CD4-positive, CD25-positive, alpha-beta regulatory T cell (primary cell): Measurements from ENCODE around the gene MCTS1. TPM values are rescaled to one million over a fixed set of nuclear protein-coding genes. Genes with fewer than 3 reads are reported as not detected.

Experiments
- ATAC-seq, 2 donors: fragments of 150-1000 bp; cut with Tn5 transposase; one replicate each; pipeline ENCODE4 v1.10.0; 2021; ENCODE audit warnings: low read depth in 2 of 2, moderate number of reproducible peaks in 2 of 2, moderate library complexity in 1 of 2
- DNase-seq, 3 donors: peaks; one replicate each; pipeline versions ENCODE4 v3.0.0 to v3.0.0-alpha.2; 2012 to 2022; ENCODE audit warnings: mixed read lengths in 1 of 3
- H3K27ac ChIP-seq: one replicate; pipeline ENCODE4 v1.7.0; 2013; ENCODE audit warnings: mild to moderate bottlenecking, low read length; ENCODE audit not compliant: insufficient read depth, poor library complexity, severe bottlenecking
- H3K27me3 ChIP-seq: one replicate; pipeline ENCODE4 v1.7.0; 2013; ENCODE audit warnings: low read length; ENCODE audit not compliant: control insufficient read depth, insufficient read depth
- H3K36me3 ChIP-seq: one replicate; pipeline ENCODE4 v1.7.0; 2013; ENCODE audit warnings: mild to moderate bottlenecking, low read length, moderate library complexity; ENCODE audit not compliant: control insufficient read depth, insufficient read depth
- H3K4me1 ChIP-seq: 2 replicates; pipeline ENCODE4 v1.7.0; 2013; ENCODE audit warnings: mild to moderate bottlenecking, low read length; ENCODE audit not compliant: insufficient read depth, control insufficient read depth, poor library complexity, severe bottlenecking
- H3K4me3 ChIP-seq: one replicate; pipeline ENCODE4 v1.7.0; 2013; ENCODE audit warnings: low read depth, mild to moderate bottlenecking, low read length, moderate library complexity
- H3K9me3 ChIP-seq, 2 experiments: 1 replicate in 1 of 2; 2 replicates in 1 of 2; pipeline ENCODE4 v1.7.0; 2013; ENCODE audit warnings: low read length in 2 of 2, mild to moderate bottlenecking in 1 of 2, moderate library complexity in 1 of 2; ENCODE audit not compliant: control insufficient read depth in 2 of 2
- H3K27ac Mint-ChIP-seq, 3 donors: one replicate each; pipeline ENCODE4 v1.8.0; 2020 to 2022; ENCODE audit warnings: mild to moderate bottlenecking in 3 of 3, mixed read lengths in 3 of 3, moderate library complexity in 2 of 3
- H3K27me3 Mint-ChIP-seq: one replicate; pipeline ENCODE4 v1.8.0; 2022; ENCODE audit warnings: mild to moderate bottlenecking, mixed read lengths
- H3K36me3 Mint-ChIP-seq: one replicate; pipeline ENCODE4 v1.8.0; 2020; ENCODE audit warnings: mixed read lengths
- H3K4me1 Mint-ChIP-seq, 4 donors: one replicate each; pipeline ENCODE4 v1.8.0; 2020 to 2022; ENCODE audit warnings: mixed read lengths in 4 of 4, mild to moderate bottlenecking in 1 of 4
- H3K4me3 Mint-ChIP-seq, 4 donors: one replicate each; pipeline ENCODE4 v1.8.0; 2020 to 2022; ENCODE audit warnings: mild to moderate bottlenecking in 4 of 4, mixed read lengths in 4 of 4, moderate library complexity in 3 of 4
- H3K9me3 Mint-ChIP-seq, 7 donors: one replicate each; pipeline ENCODE4 v1.8.0; 2020 to 2022; ENCODE audit warnings: mixed read lengths in 7 of 7, mild to moderate bottlenecking in 3 of 7, moderate library complexity in 2 of 7
- polyA plus RNA-seq, 4 donors: library from polyadenylated mRNA; unstranded; fragments of 300-500 nt; fragmentation: Illumina TruSeq; gene quantifications; one replicate each; pipeline ENCODE4 v1.2.3, GENCODE V29; 2021
- total RNA-seq: library from RNA; stranded (reverse); gene quantifications from one replicate; pipeline ENCODE4 v1.2.3, GENCODE V29; 2022

MCTS1 gene
- total and polyA plus RNA-seq, 5 donors from 2014 or later = 18.1 to 93.6 (median 68.4) TPM

DNA sequence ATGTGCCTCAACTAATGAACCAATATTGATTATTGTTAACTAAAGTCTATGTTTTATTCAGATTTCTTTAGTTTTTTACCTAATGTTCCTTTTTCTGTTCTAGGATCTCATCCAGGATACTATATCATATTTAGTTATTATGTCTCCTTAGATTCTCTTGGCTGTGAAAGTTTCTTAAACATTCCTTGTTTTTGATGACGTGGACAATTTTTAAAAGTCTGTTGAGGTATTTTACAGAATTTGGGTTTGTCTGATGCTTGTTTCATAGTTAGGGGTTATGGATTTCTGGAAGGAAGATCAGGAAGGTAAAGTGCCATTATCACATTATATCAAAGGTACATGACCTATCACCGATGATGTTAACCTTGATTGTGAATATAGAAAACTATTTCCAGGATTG lies 18.2 kb upstream of the MCTS1 start:
- Histone ChIP-seq H3K27ac (no peak overlapping the region), H3K4me3 (no peak overlapping the region), H3K9me3 (no peaks in the 10 kb centered on the region), H3K4me1 (no peaks in the 10 kb centered on the region), H3K36me3 (no peaks in the 10 kb centered on the region), H3K27me3 (peaks cover 2% of the 10 kb centered on the region)
- ATAC-seq (no peak), DNase-seq (no peak)
- H3K9me3 Mint-ChIP-seq = peaks cover 0 to 3% (median 0%) of the 10 kb centered on the region in 7 donors
- H3K4me3 Mint-ChIP-seq = no peak overlapping the region
- no peaks in the 10 kb centered on the region for H3K36me3 Mint-ChIP-seq
- H3K27me3 Mint-ChIP-seq = peaks cover 5% of the 10 kb centered on the region
- no peaks in the 10 kb centered on the region for H3K4me1 Mint-ChIP-seq
- no peak overlapping the region for H3K27ac Mint-ChIP-seq

DNA sequence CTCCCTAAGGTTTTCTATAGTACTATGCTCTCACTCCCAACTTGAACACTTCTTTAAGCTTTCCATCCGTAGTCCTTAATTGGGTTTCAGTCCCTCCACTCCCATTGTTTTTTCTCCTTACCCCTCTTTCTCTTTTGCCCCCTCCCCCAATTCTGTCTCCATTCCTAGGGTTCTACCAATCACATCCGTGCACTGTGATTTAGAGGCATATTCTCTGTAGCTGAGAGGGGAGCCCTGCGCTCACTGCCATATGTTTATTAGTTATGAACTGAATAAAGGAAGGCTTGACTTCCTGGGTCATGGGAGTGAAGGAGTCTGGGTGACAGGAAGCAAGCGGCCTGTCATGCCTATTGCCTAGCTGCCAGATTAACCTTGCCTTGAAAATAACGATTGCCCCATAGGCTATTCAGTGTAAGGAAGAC lies 471 bp downstream of the MCTS1 start:
- H3K27me3 Mint-ChIP-seq = no peaks in the 10 kb centered on the region
- Histone ChIP-seq H3K4me1 (peaks cover 4% of the 10 kb centered on the region), H3K4me3 (peak overlapping the region; percentile 92), H3K27me3 (no peaks in the 10 kb centered on the region), H3K9me3 (no peaks in the 10 kb centered on the region), H3K36me3 (peaks cover 13% of the 10 kb centered on the region), H3K27ac (peak overlapping the region; percentile 88)
- H3K27ac Mint-ChIP-seq = peak overlapping the region; percentile 92 to 99 (median 97)
- peak; percentile 62 to 66 for ATAC-seq
- H3K36me3 Mint-ChIP-seq = no peaks in the 10 kb centered on the region
- peak overlapping the region; percentile 92 to 100 (median 96) for H3K4me3 Mint-ChIP-seq
- H3K4me1 Mint-ChIP-seq = peaks cover 2 to 15% (median 8%) of the 10 kb centered on the region in 4 donors
- peak; percentile 6 to 68 (median 41) for DNase-seq
- peaks cover 0 to 4% (median 0%) of the 10 kb centered on the region in 7 donors for H3K9me3 Mint-ChIP-seq

DNA sequence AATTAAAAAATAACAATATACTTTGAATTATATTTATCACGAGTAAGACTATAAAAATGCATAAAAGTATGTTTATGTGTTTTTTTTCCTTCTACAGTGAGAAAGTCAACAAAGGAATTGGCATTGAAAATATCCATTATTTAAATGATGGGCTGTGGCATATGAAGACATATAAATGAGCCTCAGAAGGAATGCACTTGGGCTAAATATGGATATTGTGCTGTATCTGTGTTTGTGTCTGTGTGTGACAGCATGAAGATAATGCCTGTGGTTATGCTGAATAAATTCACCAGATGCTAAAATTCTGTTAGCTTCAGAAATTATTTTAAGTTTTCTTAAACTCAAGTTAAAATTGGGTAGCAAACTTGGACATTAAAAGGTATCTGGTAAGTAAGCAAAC lies 8.2 kb downstream of the MCTS1 start:
- Mint-ChIP-seq H3K27me3 (no peaks in the 10 kb centered on the region), H3K4me3 (no peak overlapping the region), H3K27ac (no peak overlapping the region), H3K9me3 (no peaks in the 10 kb centered on the region), H3K36me3 (no peaks in the 10 kb centered on the region), H3K4me1 (peaks cover 0 to 5% (median 2%) of the 10 kb centered on the region in 4 donors)
- peaks cover 16% of the 10 kb centered on the region for H3K36me3 ChIP-seq
- ATAC-seq (no peak), DNase-seq (no peak)
- no peaks in the 10 kb centered on the region for H3K9me3 ChIP-seq
- H3K4me3 ChIP-seq = no peak overlapping the region
- no peak overlapping the region for H3K27ac ChIP-seq
- H3K27me3 ChIP-seq = no peaks in the 10 kb centered on the region
- H3K4me1 ChIP-seq = no peaks in the 10 kb centered on the region

DNA sequence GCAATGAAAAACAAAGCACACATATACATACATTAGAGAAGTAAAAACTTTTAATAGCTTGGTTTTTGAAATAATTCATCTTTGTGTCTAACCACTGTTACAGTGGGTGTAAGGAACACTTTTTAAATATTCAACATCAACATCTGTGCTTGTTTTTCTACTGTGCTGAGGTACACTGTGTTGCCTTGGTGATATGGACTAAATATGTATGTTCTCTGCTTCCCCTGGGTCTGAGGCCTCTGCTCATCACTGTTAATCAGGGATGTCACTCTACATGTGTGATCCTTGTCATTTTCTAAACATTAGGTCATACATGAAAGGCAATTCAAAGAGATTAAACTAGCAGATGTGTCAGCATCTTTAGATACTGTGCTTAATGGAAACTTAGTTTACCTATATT lies 10.9 kb downstream of the MCTS1 start:
- no peaks in the 10 kb centered on the region for H3K4me1 ChIP-seq
- Mint-ChIP-seq H3K4me1 (peaks cover 0 to 4% (median 0%) of the 10 kb centered on the region in 4 donors), H3K4me3 (no peak overlapping the region), H3K27me3 (no peaks in the 10 kb centered on the region), H3K36me3 (no peaks in the 10 kb centered on the region), H3K9me3 (no peaks in the 10 kb centered on the region), H3K27ac (peak overlapping the region in 1 of 3 donors; percentile 42)
- H3K36me3 ChIP-seq = peaks cover 2% of the 10 kb centered on the region
- H3K27me3 ChIP-seq = no peaks in the 10 kb centered on the region
- no peaks in the 10 kb centered on the region for H3K9me3 ChIP-seq
- ATAC-seq (no peak), DNase-seq (no peak)
- H3K4me3 ChIP-seq = no peak overlapping the region
- H3K27ac ChIP-seq = peak overlapping the region; percentile 2

DNA sequence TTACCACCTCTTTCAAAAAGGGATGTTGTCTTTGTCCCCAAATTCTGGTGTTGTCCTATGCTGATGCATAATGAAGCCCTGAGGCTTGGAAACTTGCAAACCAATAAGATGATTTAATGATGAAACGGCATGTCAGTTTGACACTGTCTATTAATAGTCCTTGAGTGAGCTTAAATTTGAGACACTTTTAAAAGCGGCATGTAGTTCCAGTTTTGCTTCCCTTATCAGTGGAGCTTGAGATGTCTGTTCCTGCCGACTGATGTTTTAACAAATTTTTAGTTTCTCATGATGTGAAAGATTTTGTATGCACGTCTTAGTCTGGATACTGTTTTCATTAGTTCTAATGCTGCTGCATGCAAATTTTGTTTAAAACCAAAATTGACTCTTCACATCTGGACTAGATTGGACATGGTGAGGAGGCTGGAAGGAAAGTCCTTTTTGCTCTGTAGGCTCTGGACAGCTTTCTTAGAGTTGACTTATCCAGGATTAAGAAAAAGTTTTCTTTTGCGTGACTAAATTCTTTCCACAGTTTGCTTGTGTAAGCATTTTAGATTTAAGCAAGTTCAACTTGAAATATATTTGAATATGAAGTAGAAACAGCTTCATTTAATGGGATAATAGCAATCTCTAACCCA lies 14.2 kb downstream of the MCTS1 start:
- Histone ChIP-seq H3K36me3 (peaks cover 5% of the 10 kb centered on the region), H3K9me3 (no peaks in the 10 kb centered on the region), H3K27ac (no peak overlapping the region), H3K27me3 (no peaks in the 10 kb centered on the region), H3K4me3 (no peak overlapping the region), H3K4me1 (no peaks in the 10 kb centered on the region)
- Mint-ChIP-seq H3K36me3 (no peaks in the 10 kb centered on the region), H3K4me3 (no peak overlapping the region), H3K27me3 (no peaks in the 10 kb centered on the region), H3K4me1 (peaks cover 0 to 4% (median 0%) of the 10 kb centered on the region in 4 donors), H3K9me3 (no peaks in the 10 kb centered on the region), H3K27ac (no peak overlapping the region)
- no peak for DNase-seq
- no peak for ATAC-seq

DNA sequence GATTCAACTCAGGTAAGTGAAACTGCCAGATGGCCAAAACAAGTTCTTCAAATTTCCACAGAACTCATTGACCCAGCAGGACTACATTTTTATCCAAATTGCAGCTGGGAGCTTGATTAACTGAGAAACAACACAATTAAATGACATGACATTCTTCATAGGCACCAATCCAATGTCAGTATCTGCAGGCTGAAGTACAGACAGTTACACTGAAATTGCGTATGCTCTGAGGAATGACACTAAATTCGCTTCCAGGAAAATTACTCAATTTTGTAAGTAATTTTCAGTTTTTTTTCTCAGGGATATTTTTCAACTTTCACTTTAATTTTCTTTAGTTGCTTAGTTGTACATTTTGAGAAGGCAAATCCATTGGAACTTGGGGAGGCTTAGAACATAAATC lies 21.5 kb downstream of the MCTS1 start:
- no peak overlapping the region for H3K4me3 ChIP-seq
- no peak for ATAC-seq
- H3K27me3 Mint-ChIP-seq = no peaks in the 10 kb centered on the region
- H3K4me3 Mint-ChIP-seq = no peak overlapping the region
- H3K36me3 Mint-ChIP-seq = peaks cover 6% of the 10 kb centered on the region
- no peak overlapping the region for H3K27ac ChIP-seq
- no peaks in the 10 kb centered on the region for H3K27me3 ChIP-seq
- no peaks in the 10 kb centered on the region for H3K9me3 ChIP-seq
- no peak for DNase-seq
- no peak overlapping the region for H3K27ac Mint-ChIP-seq
- H3K9me3 Mint-ChIP-seq = no peaks in the 10 kb centered on the region
- peaks cover 13% of the 10 kb centered on the region for H3K4me1 ChIP-seq
- peaks cover 0 to 24% (median 11%) of the 10 kb centered on the region in 4 donors for H3K4me1 Mint-ChIP-seq
- peaks cover 8% of the 10 kb centered on the region for H3K36me3 ChIP-seq

DNA sequence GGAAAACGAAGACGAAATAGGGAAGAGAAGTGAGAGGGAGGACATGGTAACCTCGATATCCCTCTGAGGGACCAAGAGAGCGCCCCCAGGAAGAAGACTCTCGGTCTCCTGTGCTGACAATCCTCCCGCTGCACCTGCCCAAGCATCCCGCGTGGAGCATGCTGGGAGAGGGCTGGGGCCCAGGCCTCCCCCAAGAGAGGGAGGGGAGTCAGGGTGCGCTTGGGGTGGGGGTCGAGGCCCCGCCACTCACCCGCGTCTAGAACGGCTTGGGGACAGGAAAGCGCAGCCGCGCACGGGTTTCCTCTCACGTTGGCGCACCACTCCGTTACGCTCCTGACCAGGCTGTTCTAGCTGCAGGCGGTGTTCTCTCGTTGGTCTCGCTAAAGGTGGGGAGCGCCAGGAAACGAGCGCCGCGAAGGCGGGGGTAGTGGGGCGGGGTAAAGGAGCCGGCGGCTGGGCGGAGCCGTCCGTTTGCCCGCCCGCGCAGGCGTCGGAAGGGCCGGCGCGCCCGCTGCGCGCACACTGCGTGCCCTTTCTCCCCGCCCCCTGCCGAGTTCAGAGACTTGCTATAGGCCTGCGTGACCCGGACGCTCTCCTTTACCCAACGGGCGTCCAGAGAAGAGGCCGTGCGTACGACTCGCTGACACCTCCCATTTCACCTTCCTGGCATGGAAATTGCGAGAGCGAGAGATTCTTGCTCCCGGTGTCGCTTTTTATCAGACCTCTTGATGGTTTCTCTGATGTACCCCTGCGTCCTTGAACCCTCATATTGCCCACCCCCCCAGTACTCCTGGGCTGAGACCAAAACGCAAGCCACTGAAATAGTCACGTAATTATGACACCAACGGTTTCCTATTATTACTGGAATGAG lies 26.0 kb downstream of the MCTS1 start, which contains the start of gene C1GALT1C1:
Gene C1GALT1C1, minus strand, starts transcription at position 388 of the 871 bp plus-strand sequence. CDS start 2,888 bp downstream, outside the sequence.
- Mint-ChIP-seq H3K27ac (peak within 1 kb of the TSS; percentile 97 to 100 (median 99)), H3K27me3 (no peaks in the 10 kb centered on the region), H3K9me3 (no peaks in the 10 kb centered on the region), H3K4me3 (peak within 1 kb of the TSS; percentile 87 to 99 (median 94)), H3K4me1 (peaks cover 0 to 27% (median 9%) of the 10 kb centered on the region in 4 donors), H3K36me3 (no peaks in the 10 kb centered on the region)
- Histone ChIP-seq H3K9me3 (no peaks in the 10 kb centered on the region), H3K27ac (peak within 1 kb of the TSS; percentile 92), H3K4me3 (peak within 1 kb of the TSS; percentile 92), H3K4me1 (peaks cover 13% of the 10 kb centered on the region), H3K36me3 (no peaks in the 10 kb centered on the region), H3K27me3 (no peaks in the 10 kb centered on the region)
- DNase-seq = peak; percentile 86 to 95 (median 93)
- ATAC-seq = peak; percentile 93 to 94
